SH-SY5Y (cell line): ENCODE results near the gene CCDC6.

Source experiments
- GATA2 ChIP-seq: IDR thresholded peaks from 2 replicates; pipeline ENCODE4 v1.6.1; 2011; ENCODE audit warnings: mild to moderate bottlenecking, low read depth, low read length
- GATA3 ChIP-seq: IDR thresholded peaks from 2 replicates; pipeline ENCODE4 v1.6.1; 2011; ENCODE audit warnings: low read depth, mild to moderate bottlenecking, low read length, moderate library complexity

DNA sequence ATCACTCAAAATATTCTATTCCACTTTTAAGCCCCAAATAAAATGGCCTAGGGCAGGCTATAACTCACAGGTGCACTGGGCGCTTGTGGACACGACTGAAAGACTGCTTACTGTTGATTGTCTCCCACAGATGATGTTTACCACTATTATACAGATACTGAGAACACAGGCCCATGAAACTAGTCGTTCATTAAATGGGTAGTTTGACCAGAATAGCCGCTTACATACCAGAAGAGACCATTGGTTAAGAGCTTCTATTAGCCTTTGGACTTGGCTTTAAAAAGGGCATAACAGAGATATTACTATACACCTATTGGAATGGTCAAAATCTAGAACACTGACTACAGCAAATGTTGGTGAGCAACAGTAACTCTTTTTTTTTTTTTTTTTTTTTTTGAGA, 4.3 kb downstream of the CCDC6 start:
- TF ChIP-seq GATA3 (no peak), GATA2 (no peak)
